HG03060 (cell line): ENCODE data around the gene ZNF792.
"Not testable (repeated sequence)": the region's sequence is repeated elsewhere in the genome, so short reads cannot be mapped to it uniquely, and the experiment has no call there.

ENCODE experiments used
- ATAC-seq: cut with Tn5 transposase; IDR thresholded peaks from one replicate; pipeline ENCODE4 v1.9.1; 2021; ENCODE audit warnings: low read depth, moderate number of reproducible peaks; ENCODE audit not compliant: unreplicated experiment

The ZNF792 gene

DNA sequence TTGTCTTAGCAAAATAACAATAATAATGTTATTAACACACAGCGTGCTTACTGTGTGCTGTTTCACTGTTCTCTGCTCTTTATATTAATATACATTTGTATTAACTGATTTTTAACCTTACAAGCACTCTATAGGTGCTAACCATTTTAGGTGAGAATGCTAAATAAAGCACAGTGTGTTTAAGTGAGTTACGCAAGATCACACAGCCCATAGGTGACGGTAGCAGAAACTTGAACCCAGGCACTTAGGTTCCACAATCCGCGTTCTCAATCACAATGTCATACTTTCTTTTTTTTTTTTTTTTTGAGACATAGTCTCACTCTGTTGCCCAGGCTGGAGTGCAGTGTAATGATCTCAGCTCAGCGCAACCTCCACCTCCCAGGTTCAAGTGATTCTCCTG is 31.5 kb downstream of the ZNF792 start:
- ATAC-seq, result no peak

DNA sequence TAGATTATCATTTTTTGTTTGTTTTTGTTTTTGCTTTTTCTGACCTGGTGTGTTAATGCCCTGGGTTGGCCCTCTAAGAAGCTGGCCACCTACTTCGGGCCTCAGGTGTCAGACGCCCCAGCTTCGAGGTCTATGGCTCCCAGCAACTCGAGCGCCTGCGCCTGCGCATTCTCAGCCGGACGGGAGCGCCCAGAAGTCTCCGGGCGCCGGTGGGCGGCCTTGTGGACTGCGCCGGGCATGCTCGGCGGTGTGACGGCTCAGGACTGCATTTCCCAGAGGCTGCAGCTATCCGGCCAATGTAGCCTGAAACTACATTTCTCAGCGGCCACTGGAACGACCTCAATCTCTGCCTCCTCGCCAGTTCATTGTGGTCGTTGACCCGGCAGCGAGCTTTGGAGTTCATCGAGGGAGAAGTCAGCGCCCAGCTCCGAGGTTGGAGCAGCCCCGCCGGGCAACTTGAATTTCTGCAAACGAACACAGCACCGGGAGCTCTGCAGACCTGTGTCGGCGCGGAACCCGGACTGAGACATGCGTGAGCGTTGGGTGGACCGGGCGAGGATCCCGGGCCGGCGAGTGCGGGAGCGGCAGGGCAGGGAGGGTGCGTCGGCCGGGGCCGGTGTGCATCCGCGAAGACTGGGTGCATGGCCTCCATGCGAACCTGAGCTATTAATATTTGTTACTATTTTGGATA is 37.2 kb downstream of the ZNF792 start, which contains the start of gene ZNF30:
Gene ZNF30 (plus strand): TSS at position 219 of the 691 bp plus-strand sequence. CDS start 3,045 bp downstream, outside the sequence.
- no peak for ATAC-seq

DNA sequence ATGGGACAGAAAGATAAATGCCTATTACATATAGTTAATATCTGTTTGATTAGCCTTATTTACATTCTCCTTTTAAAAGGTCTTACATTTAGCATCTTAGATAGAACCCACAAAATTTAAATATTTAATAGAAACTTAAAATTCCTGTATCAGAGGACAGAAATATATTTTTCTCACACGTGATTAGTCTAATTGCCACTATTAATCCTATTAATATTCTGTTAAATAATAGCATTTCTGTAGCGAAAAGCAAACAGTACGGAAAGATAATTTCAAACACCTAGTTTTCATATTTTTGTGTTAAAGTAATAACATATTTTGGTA is 37.7 kb downstream of the ZNF792 start:
- no peak for ATAC-seq

DNA sequence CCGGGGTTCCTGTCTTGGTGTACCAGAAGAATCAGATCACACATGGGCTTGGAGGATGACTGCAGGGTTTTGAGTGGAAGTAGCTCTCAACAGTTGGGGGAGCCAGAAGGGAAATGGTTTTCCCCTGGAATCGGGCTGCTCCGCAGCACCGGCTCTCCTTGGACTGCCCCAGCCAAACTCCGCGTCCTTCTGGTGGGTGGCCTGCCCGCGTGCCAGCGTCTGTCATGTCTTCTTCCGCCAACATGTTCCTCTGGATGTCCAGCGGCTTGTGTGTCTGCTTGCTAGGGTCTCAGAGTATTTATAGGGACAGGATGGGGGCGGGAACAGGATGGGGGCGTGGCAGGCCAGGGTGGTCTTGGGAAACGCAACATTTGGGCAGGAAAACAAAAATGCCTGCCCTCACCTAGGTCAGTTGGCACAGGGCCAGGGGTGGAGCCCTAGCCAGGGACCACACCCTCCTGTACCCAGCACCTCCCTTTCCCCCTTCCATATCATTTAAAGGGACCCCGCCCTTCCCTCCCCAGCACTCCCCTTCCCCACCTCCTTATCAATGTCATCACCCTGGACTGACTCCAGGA is 38.7 kb downstream of the ZNF792 start:
- no peak for ATAC-seq

DNA sequence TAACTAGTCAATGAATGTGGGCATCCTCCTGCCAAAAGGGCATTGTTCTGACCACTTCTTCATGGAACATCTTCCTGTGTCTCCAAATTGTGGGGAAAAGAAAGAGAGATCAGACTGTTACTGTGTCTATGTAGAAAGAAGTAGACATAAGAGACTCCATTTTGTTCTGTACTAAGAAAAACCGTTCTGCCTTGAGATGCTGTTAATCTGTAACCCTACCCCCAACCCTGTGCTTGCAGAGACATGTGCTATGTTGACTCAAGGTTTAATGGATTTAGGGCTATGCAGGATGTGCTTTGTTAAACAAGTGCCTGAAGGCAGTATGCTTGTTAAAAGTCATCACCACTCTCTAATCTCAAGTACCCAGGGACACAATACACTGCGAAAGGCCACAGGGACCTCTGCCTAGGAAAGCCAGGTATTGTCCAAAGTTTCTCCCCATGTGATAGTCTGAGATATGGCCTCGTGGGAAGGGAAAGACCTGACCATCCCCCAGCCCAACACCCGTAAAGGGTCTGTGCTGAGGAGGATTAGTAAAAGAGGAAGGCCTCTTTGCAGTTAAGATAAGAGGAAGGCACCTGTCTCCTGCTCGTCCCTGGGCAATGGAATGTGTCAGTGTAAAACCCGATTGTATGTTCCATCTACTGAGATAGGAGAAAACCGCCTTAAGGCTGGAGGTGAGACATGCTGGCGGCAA is 43.8 kb downstream of the ZNF792 start:
- not testable (repeated sequence) for ATAC-seq

DNA sequence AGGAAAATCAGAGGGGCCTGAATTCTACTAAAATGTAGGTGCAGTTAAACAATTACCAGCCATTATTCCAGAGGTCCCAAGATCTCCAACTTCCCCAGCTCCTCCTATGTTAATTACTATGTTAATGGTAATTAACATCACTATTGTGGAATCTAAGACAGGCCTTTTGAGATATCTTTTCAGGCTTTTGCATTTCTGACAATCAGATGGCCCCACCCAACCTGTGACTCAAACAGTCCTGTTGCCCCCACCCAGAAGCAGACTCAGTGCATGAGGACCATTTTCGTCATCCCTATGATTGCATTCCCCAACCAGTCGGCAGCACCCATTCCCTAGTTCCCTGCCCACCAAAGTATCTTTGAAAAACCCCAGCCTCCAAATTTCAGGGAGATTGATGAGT is 45.8 kb downstream of the ZNF792 start:
- ATAC-seq, result no peak

DNA sequence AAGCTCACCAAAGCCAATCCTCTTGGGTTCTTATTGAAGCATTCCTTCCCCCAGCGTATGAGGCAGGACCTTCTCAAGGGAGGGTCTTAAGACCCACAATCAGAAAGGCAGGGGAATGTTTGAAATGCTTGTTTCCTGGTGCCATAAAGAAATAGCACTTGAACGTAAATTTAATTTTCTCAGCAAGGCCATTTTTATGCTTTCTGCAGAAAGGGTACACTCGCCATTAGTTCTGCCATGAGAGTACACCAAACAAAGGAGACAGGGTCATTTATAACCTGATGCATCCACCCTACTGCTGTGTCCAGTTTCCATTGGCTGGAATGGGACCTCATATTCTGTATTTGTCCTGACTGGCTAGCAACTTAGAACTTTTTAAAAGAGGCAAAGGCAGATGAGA is 46.9 kb downstream of the ZNF792 start:
- not testable (repeated sequence) for ATAC-seq

DNA sequence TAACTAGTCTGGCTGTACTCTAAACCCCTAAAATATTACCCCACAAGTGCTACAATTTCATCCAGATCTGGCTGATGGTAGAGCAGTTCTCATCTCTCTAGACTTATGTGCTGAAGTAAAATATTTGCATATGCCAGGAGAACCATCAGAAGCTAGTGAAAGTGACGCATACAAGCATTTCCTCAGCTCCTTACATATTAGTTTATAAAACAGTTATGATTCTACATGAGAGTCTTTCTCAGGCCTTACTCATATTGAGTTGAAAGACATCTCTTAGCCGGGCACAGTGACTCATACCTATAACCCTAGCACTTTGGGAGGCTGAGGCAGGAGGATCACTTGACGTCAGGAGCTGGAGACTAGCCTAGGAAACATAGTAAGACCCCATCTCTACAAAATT is 53.3 kb downstream of the ZNF792 start:
- no peak for ATAC-seq
